ENCODE results near the gene ATP5ME. TPM values are rescaled to one million over a fixed set of nuclear protein-coding genes. Genes with fewer than 3 reads are reported as not detected.
A peak's percentile ranks its signal among the peaks of the same experiment; 100 is the strongest.
"Not testable (repeated sequence)": the region's sequence is repeated elsewhere in the genome, so short reads cannot be mapped to it uniquely, and the experiment has no call there.

ATP5ME gene
- polyA plus RNA-seq, 1 donor from 2014 or later = 430 TPM

GRCh38 chr4:673349-674091, 556 bp downstream of the ATP5ME start:
- H3K4me3 Mint-ChIP-seq = peak overlapping the region; percentile 87 to 96 (median 91)
- peaks cover 1% of the 10 kb centered on the region for H3K27me3 Mint-ChIP-seq
- H3K4me1 Mint-ChIP-seq = peaks cover 12 to 14% (median 14%) of the 10 kb centered on the region in 3 donors
- no peaks in the 10 kb centered on the region for H3K9me3 Mint-ChIP-seq
- H3K27ac Mint-ChIP-seq = peak overlapping the region in 2 of 3 donors; percentile 91 to 98
- peaks cover 2% of the 10 kb centered on the region for H3K36me3 Mint-ChIP-seq

GRCh38 chr4:671769-672168, 2.3 kb downstream of the ATP5ME start:
- Mint-ChIP-seq H3K9me3 (no peaks in the 10 kb centered on the region), H3K4me3 (peak overlapping the region in 2 of 4 donors; percentile 12 to 74), H3K27ac (peak overlapping the region in 1 of 3 donors; percentile 42), H3K27me3 (peaks cover 1% of the 10 kb centered on the region), H3K36me3 (no peaks in the 10 kb centered on the region), H3K4me1 (peaks cover 7 to 12% (median 11%) of the 10 kb centered on the region in 3 donors)

GRCh38 chr4:669806-670559, 4.1 kb downstream of the ATP5ME start:
- Mint-ChIP-seq H3K4me3 (peak overlapping the region in 1 of 4 donors; percentile 17), H3K27ac (peak overlapping the region in 1 of 3 donors; percentile 32)

GRCh38 chr4:668219-668618, 5.9 kb downstream of the ATP5ME start:
- not testable (repeated sequence) for H3K27me3 Mint-ChIP-seq, H3K4me1 Mint-ChIP-seq, H3K9me3 Mint-ChIP-seq, H3K36me3 Mint-ChIP-seq
- H3K27ac Mint-ChIP-seq = peak overlapping the region in 1 of 3 donors; percentile 15
- peak overlapping the region in 1 of 4 donors; percentile 38 for H3K4me3 Mint-ChIP-seq

More at GRCh38 chr4:669806-670559, 4.1 kb downstream of the ATP5ME start:
- not testable (repeated sequence) for H3K36me3 Mint-ChIP-seq, H3K27me3 Mint-ChIP-seq, H3K9me3 Mint-ChIP-seq, H3K4me1 Mint-ChIP-seq

- no peaks in the 10 kb centered on the region for H3K27me3 Mint-ChIP-seq
- peak overlapping the region in 2 of 4 donors; percentile 31 to 66 for H3K4me3 Mint-ChIP-seq
- peak overlapping the region in 2 of 3 donors; percentile 15 to 43 for H3K27ac Mint-ChIP-seq
- H3K36me3 Mint-ChIP-seq = no peaks in the 10 kb centered on the region
- H3K9me3 Mint-ChIP-seq = no peaks in the 10 kb centered on the region
- peaks cover 4 to 6% (median 4%) of the 10 kb centered on the region in 3 donors for H3K4me1 Mint-ChIP-seq
Observed at GRCh38 chr4:667545-667925, 6.5 kb downstream of the ATP5ME start.

GRCh38 chr4:666822-667544, 7.1 kb downstream of the ATP5ME start:
- Mint-ChIP-seq H3K9me3 (no peaks in the 10 kb centered on the region), H3K27me3 (no peaks in the 10 kb centered on the region), H3K4me3 (peak overlapping the region in 1 of 4 donors; percentile 66), H3K4me1 (peaks cover 4 to 6% (median 4%) of the 10 kb centered on the region in 3 donors), H3K36me3 (no peaks in the 10 kb centered on the region), H3K27ac (peak overlapping the region in 2 of 3 donors; percentile 43 to 58)

- Mint-ChIP-seq H3K9me3 (no peaks in the 10 kb centered on the region), H3K4me1 (peaks cover 4 to 6% (median 6%) of the 10 kb centered on the region in 3 donors), H3K27ac (peak overlapping the region in 1 of 3 donors; percentile 58), H3K27me3 (no peaks in the 10 kb centered on the region), H3K4me3 (no peak overlapping the region), H3K36me3 (no peaks in the 10 kb centered on the region)
Observed at GRCh38 chr4:666436-666810, 7.7 kb downstream of the ATP5ME start.

- no peaks in the 10 kb centered on the region for H3K27me3 Mint-ChIP-seq
- no peaks in the 10 kb centered on the region for H3K9me3 Mint-ChIP-seq
- H3K4me1 Mint-ChIP-seq = peaks cover 4 to 6% (median 6%) of the 10 kb centered on the region in 3 donors
- H3K27ac Mint-ChIP-seq = no peak overlapping the region
- H3K4me3 Mint-ChIP-seq = peak overlapping the region in 1 of 4 donors; percentile 80
- peaks cover 2% of the 10 kb centered on the region for H3K36me3 Mint-ChIP-seq
Observed at GRCh38 chr4:665751-666435, 8.2 kb downstream of the ATP5ME start.

GRCh38 chr4:665381-665750, 8.7 kb downstream of the ATP5ME start:
- H3K4me3 Mint-ChIP-seq = peak overlapping the region in 3 of 4 donors; percentile 54 to 85 (median 80)
- peak overlapping the region in 1 of 3 donors; percentile 21 for H3K27ac Mint-ChIP-seq
- H3K9me3 Mint-ChIP-seq = no peaks in the 10 kb centered on the region
- no peaks in the 10 kb centered on the region for H3K27me3 Mint-ChIP-seq
- peaks cover 4% of the 10 kb centered on the region for H3K36me3 Mint-ChIP-seq
- H3K4me1 Mint-ChIP-seq = peaks cover 4 to 6% (median 6%) of the 10 kb centered on the region in 3 donors

- H3K9me3 Mint-ChIP-seq = no peaks in the 10 kb centered on the region
- peak overlapping the region; percentile 67 to 85 (median 82) for H3K4me3 Mint-ChIP-seq
- peaks cover 4% of the 10 kb centered on the region for H3K36me3 Mint-ChIP-seq
- H3K27me3 Mint-ChIP-seq = no peaks in the 10 kb centered on the region
- peaks cover 4 to 6% (median 6%) of the 10 kb centered on the region in 3 donors for H3K4me1 Mint-ChIP-seq
- peak overlapping the region in 2 of 3 donors; percentile 21 to 39 for H3K27ac Mint-ChIP-seq
Observed at GRCh38 chr4:664713-665231, 9.3 kb downstream of the ATP5ME start.

- H3K27ac Mint-ChIP-seq = peak overlapping the region in 1 of 3 donors; percentile 39
- no peaks in the 10 kb centered on the region for H3K27me3 Mint-ChIP-seq
- H3K4me1 Mint-ChIP-seq = peaks cover 4 to 6% (median 6%) of the 10 kb centered on the region in 3 donors
- H3K4me3 Mint-ChIP-seq = peak overlapping the region; percentile 80 to 89 (median 85)
- H3K36me3 Mint-ChIP-seq = peaks cover 4% of the 10 kb centered on the region
- H3K9me3 Mint-ChIP-seq = no peaks in the 10 kb centered on the region
Observed at GRCh38 chr4:663438-664428, 10.3 kb downstream of the ATP5ME start.

- H3K4me1 Mint-ChIP-seq = peaks cover 4 to 6% (median 6%) of the 10 kb centered on the region in 3 donors
- no peaks in the 10 kb centered on the region for H3K27me3 Mint-ChIP-seq
- H3K9me3 Mint-ChIP-seq = no peaks in the 10 kb centered on the region
- peaks cover 4% of the 10 kb centered on the region for H3K36me3 Mint-ChIP-seq
- peak overlapping the region; percentile 70 to 83 (median 80) for H3K4me3 Mint-ChIP-seq
- no peak overlapping the region for H3K27ac Mint-ChIP-seq
Observed at GRCh38 chr4:663046-663437, 11.0 kb downstream of the ATP5ME start.
